ENCODE measurements around the gene HBD.

The HBD gene

GRCh38 chr11:5239046-5239445 lies 4.8 kb upstream of the HBD start:
- no peak for TF ChIP-seq RAD21 (IDR thresholded peaks at IDR 0.05; ENCODE audit: low read depth)

- TF ChIP-seq, protein P1, sequence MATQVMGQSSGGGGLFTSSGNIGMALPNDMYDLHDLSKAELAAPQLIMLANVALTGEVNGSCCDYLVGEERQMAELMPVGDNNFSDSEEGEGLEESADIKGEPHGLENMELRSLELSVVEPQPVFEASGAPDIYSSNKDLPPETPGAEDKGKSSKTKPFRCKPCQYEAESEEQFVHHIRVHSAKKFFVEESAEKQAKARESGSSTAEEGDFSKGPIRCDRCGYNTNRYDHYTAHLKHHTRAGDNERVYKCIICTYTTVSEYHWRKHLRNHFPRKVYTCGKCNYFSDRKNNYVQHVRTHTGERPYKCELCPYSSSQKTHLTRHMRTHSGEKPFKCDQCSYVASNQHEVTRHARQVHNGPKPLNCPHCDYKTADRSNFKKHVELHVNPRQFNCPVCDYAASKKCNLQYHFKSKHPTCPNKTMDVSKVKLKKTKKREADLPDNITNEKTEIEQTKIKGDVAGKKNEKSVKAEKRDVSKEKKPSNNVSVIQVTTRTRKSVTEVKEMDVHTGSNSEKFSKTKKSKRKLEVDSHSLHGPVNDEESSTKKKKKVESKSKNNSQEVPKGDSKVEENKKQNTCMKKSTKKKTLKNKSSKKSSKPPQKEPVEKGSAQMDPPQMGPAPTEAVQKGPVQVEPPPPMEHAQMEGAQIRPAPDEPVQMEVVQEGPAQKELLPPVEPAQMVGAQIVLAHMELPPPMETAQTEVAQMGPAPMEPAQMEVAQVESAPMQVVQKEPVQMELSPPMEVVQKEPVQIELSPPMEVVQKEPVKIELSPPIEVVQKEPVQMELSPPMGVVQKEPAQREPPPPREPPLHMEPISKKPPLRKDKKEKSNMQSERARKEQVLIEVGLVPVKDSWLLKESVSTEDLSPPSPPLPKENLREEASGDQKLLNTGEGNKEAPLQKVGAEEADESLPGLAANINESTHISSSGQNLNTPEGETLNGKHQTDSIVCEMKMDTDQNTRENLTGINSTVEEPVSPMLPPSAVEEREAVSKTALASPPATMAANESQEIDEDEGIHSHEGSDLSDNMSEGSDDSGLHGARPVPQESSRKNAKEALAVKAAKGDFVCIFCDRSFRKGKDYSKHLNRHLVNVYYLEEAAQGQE (IDR thresholded peaks at IDR 0.05; ENCODE audit: low read depth): no peak
- TF ChIP-seq CREB1 (IDR thresholded peaks at IDR 0.05; ENCODE audit: low read depth): no peak
- no peak for TF ChIP-seq TEAD4 (IDR thresholded peaks at IDR 0.05)
- TF ChIP-seq TCF12 (IDR thresholded peaks at IDR 0.05; ENCODE audit: low read depth): no peak
- no peak for TF ChIP-seq CEBPB (IDR thresholded peaks at IDR 0.05)
- TF ChIP-seq, protein P2, sequence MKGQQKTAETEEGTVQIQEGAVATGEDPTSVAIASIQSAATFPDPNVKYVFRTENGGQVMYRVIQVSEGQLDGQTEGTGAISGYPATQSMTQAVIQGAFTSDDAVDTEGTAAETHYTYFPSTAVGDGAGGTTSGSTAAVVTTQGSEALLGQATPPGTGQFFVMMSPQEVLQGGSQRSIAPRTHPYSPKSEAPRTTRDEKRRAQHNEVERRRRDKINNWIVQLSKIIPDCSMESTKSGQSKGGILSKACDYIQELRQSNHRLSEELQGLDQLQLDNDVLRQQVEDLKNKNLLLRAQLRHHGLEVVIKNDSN (IDR thresholded peaks at IDR 0.05): no peak
- TF ChIP-seq NFIC (IDR thresholded peaks at IDR 0.05): no peak
- TF ChIP-seq RAD21 (IDR thresholded peaks at IDR 0.05; ENCODE audit: low read depth): no peak
- no peak for TF ChIP-seq FOXM1 (IDR thresholded peaks at IDR 0.05; ENCODE audit: borderline replicate concordance, low read depth)
- TF ChIP-seq YY1 (IDR thresholded peaks at IDR 0.05; ENCODE audit: low read depth): no peak
- no peak for TF ChIP-seq TAF1 (IDR thresholded peaks at IDR 0.05; ENCODE audit: low read depth)
- TF ChIP-seq MAX (IDR thresholded peaks at IDR 0.05): no peak
- no peak for TF ChIP-seq EP300 (IDR thresholded peaks at IDR 0.05; ENCODE audit: borderline replicate concordance)
- no peak for TF ChIP-seq ZBTB7A (IDR thresholded peaks at IDR 0.05; ENCODE audit: low read depth)
- TF ChIP-seq EGR1 (IDR thresholded peaks at IDR 0.05): no peak
These were observed 4.2 kb upstream of the HBD start for GRCh38 chr11:5238486-5238885.

DNA sequence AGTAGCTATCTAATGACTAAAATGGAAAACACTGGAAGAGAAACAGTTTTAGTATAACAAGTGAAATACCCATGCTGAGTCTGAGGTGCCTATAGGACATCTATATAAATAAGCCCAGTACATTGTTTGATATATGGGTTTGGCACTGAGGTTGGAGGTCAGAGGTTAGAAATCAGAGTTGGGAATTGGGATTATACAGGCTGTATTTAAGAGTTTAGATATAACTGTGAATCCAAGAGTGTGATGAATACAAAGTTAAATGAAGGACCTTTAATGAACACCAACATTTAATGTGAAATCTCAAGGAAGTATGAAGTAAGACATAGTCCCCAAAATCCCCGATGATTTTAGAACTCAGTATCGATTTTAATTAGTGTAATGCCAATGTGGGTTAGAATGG lies 3.1 kb upstream of the HBD start:
- TF ChIP-seq TAF1 (IDR thresholded peaks at IDR 0.05; ENCODE audit: low read depth) (no peak), TCF12 (IDR thresholded peaks at IDR 0.05; ENCODE audit: low read depth) (no peak), CEBPB (IDR thresholded peaks at IDR 0.05) (no peak), EP300 (IDR thresholded peaks at IDR 0.05; ENCODE audit: borderline replicate concordance) (no peak), ZBTB7A (IDR thresholded peaks at IDR 0.05; ENCODE audit: low read depth) (no peak), RAD21 (IDR thresholded peaks at IDR 0.05; ENCODE audit: low read depth) (no peak), NFIC (IDR thresholded peaks at IDR 0.05) (no peak), FOXM1 (IDR thresholded peaks at IDR 0.05; ENCODE audit: borderline replicate concordance, low read depth) (no peak), YY1 (IDR thresholded peaks at IDR 0.05; ENCODE audit: low read depth) (no peak), TEAD4 (IDR thresholded peaks at IDR 0.05) (no peak), EGR1 (IDR thresholded peaks at IDR 0.05) (no peak), CREB1 (IDR thresholded peaks at IDR 0.05; ENCODE audit: low read depth) (no peak), MAX (IDR thresholded peaks at IDR 0.05) (no peak)
- TF ChIP-seq, protein P2 (IDR thresholded peaks at IDR 0.05): no peak
- TF ChIP-seq, protein P1 (IDR thresholded peaks at IDR 0.05; ENCODE audit: low read depth): no peak

DNA sequence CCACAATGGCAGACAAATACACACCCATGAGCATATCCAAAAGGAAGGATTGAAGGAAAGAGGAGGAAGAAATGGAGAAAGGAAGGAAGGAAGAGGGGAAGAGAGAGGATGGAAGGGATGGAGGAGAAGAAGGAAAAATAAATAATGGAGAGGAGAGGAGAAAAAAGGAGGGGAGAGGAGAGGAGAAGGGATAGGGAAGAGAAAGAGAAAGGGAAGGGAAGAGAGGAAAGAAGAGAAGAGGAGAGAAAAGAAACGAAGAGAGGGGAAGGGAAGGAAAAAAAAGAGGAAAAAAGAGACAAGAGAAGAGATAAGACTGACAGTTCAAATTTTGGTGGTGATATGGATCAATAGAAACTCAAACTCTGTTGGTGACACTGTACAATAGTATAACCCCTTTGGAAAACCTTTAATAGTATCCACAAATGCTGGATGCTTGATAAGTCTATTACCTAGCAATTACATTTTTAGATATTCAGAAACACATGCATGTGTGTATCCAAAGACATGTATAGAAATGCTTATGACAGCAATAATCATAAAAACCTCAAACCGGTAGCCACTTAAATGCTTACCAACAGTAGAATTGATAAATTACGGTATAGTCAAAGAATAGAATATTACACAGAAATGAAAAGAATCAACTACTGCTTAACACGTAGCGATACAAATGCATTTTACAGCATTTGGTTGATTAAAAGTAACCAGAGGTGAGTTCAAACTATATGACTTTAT lies 1.2 kb upstream of the HBD start:
- no peak for TF ChIP-seq CEBPB (IDR thresholded peaks at IDR 0.05)

- TF ChIP-seq TEAD4 (IDR thresholded peaks at IDR 0.05) (no peak), EP300 (IDR thresholded peaks at IDR 0.05; ENCODE audit: borderline replicate concordance) (no peak), CEBPB (IDR thresholded peaks at IDR 0.05) (no peak)
- TF ChIP-seq, protein P2 (IDR thresholded peaks at IDR 0.05): no peak
These were observed 976 bp downstream of the HBD start for GRCh38 chr11:5233307-5233706.

DNA sequence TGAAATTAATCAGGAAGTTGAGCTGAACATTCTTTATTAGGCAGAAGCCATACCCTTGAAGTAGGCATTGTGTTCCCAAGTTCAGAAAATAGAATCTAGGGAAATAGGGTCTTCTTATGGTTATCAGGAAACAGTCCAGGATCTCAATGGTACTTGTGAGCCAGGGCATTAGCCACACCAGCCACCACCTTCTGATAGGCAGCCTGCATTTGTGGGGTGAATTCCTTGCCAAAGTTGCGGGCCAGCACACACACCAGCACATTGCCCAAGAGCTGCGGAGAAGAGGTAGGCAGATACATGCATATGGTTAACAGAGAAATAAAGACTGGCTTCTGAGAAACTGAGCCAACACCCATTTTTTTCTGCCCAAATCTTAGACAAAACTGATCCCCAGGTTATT lies 1.5 kb downstream of the HBD start:
- TF ChIP-seq TCF12 (IDR thresholded peaks at IDR 0.05; ENCODE audit: low read depth) (no peak), TEAD4 (IDR thresholded peaks at IDR 0.05) (no peak), MAX (IDR thresholded peaks at IDR 0.05) (no peak), ZBTB7A (IDR thresholded peaks at IDR 0.05; ENCODE audit: low read depth) (no peak), CREB1 (IDR thresholded peaks at IDR 0.05; ENCODE audit: low read depth) (no peak), TAF1 (IDR thresholded peaks at IDR 0.05; ENCODE audit: low read depth) (no peak), RAD21 (IDR thresholded peaks at IDR 0.05; ENCODE audit: low read depth) (no peak), CEBPB (IDR thresholded peaks at IDR 0.05) (no peak), YY1 (IDR thresholded peaks at IDR 0.05; ENCODE audit: low read depth) (no peak), EP300 (IDR thresholded peaks at IDR 0.05; ENCODE audit: borderline replicate concordance) (no peak), FOXM1 (IDR thresholded peaks at IDR 0.05; ENCODE audit: borderline replicate concordance, low read depth) (no peak), NFIC (IDR thresholded peaks at IDR 0.05) (no peak), EGR1 (IDR thresholded peaks at IDR 0.05) (no peak)
- TF ChIP-seq, protein P1 (IDR thresholded peaks at IDR 0.05; ENCODE audit: low read depth): no peak
- TF ChIP-seq, protein P2 (IDR thresholded peaks at IDR 0.05): no peak

All from Ishikawa (cell line).